GM12872 (cell line): ENCODE measurements around the gene NR4A2.

Source experiments
- TF ChIP-seq, protein P1 (sequence below): IDR thresholded peaks from 3 replicates; pipeline ENCODE4 v1.5.1; 2011; ENCODE audit warnings: low read depth, mild to moderate bottlenecking, low read length, moderate library complexity; ENCODE audit not compliant: insufficient read depth

Gene NR4A2

GRCh38 chr2:156323754-156324153, 8.8 kb downstream of the NR4A2 start:
- TF ChIP-seq, protein P1, sequence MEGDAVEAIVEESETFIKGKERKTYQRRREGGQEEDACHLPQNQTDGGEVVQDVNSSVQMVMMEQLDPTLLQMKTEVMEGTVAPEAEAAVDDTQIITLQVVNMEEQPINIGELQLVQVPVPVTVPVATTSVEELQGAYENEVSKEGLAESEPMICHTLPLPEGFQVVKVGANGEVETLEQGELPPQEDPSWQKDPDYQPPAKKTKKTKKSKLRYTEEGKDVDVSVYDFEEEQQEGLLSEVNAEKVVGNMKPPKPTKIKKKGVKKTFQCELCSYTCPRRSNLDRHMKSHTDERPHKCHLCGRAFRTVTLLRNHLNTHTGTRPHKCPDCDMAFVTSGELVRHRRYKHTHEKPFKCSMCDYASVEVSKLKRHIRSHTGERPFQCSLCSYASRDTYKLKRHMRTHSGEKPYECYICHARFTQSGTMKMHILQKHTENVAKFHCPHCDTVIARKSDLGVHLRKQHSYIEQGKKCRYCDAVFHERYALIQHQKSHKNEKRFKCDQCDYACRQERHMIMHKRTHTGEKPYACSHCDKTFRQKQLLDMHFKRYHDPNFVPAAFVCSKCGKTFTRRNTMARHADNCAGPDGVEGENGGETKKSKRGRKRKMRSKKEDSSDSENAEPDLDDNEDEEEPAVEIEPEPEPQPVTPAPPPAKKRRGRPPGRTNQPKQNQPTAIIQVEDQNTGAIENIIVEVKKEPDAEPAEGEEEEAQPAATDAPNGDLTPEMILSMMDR, result no peak

- TF ChIP-seq, protein P1, result no peak
These were observed 9.8 kb downstream of the NR4A2 start for GRCh38 chr2:156322686-156323231.

GRCh38 chr2:156322051-156322685, 10.4 kb downstream of the NR4A2 start:
- TF ChIP-seq, protein P1, result no peak

DNA sequence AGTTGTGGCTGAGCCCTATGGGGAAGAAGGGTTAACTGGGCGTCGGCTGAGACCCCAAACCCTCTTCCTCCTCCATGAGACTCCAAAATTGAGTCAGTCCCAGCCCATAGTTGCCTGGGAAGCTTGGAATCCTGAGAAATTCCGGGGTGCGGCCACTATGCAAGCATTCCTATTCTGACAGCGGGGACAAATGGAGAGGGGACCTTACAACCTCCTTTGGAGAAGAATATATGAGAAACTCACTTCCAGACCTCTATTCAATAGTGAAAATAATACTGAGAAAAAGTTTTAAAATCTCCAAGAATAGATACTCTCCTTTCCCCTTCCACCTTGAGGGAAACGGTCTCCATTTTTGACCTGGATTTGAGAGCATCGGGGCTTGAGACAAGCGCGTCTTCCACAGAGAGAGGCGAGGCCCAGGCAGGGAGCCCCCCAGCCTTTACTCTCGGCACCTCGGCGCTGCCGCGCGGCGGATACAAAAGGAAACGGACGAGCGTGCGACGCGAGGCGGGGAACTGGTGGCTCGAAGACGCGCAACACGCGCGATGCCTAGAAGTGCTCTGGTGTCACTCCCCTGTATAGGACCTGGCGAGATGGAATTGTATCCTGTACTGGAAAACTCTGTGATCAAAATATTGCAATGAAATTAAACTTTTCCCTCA, 11.1 kb downstream of the NR4A2 start:
- TF ChIP-seq, protein P1, result no peak

GRCh38 chr2:156320486-156321098, 11.9 kb downstream of the NR4A2 start:
- TF ChIP-seq, protein P1, result no peak

- TF ChIP-seq, protein P1, result 0 out of 3 replicates have a peak, but pooled peaks have one; percentile 11
These were observed 12.6 kb downstream of the NR4A2 start for GRCh38 chr2:156319811-156320485.

GRCh38 chr2:156317631-156318030, 14.9 kb downstream of the NR4A2 start:
- TF ChIP-seq, protein P1, result no peak
